ENCODE results near the gene TSPAN9. TPM values are rescaled to one million over a fixed set of nuclear protein-coding genes. Genes with fewer than 3 reads are reported as not detected.

The TSPAN9 gene
- total RNA-seq, 2 donors from 2014 or later: 41.9 to 50.0 TPM

DNA sequence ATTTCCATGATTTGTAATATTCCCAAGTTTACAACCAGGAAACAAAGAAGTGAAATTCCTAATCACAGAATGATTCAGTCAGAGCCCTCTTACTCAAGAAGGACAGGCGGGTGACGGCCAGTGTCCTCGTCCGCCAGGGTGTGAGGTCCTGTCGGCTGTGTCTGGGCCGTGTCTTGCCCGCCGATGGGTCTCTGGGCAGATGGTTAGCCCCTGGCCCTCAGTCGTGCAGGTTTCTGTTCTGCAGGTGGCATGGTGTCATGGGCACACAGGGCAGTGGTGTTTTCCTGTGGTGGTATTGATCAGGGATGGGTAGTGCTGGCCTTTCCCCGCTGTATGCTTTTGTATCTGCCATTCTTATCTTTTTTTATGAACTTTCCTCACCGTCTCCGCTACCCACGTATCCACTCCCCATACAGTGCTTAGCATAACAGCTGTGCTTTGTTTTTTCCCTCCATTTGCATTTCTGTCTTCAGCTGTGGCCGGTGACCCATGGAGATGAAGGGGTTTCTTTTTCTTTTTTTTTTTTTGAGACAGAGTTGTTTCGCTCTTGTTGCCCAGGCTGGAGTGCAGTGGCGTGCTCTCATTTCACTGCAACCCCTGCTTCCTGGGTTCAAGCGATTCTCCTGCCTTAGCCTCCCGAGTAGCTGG is 100.7 kb downstream of the TSPAN9 start:
- DNase-seq (ENCODE audit: low spot score): no peak
- no peak overlapping the region for H3K27ac ChIP-seq
- H3K4me3 ChIP-seq: no peak overlapping the region
- no peaks in the 10 kb centered on the region for H3K9me3 ChIP-seq
- no peaks in the 10 kb centered on the region for H3K27me3 ChIP-seq (replicated peaks; ENCODE audit: insufficient read depth)
- 89% methylated on average over 18 of the region's 18 CpGs for WGBS
- no peaks in the 10 kb centered on the region for H3K4me1 ChIP-seq (replicated peaks)
- intact Hi-C loops (cut with DNase I): no loop called here
- H3K36me3 ChIP-seq: no peaks in the 10 kb centered on the region
- TF ChIP-seq CTCF (IDR thresholded peaks at IDR 0.05) (no peak), POLR2A (IDR thresholded peaks at IDR 0.05) (no peak), POLR2AphosphoS5 (IDR thresholded peaks at IDR 0.05) (no peak)

DNA sequence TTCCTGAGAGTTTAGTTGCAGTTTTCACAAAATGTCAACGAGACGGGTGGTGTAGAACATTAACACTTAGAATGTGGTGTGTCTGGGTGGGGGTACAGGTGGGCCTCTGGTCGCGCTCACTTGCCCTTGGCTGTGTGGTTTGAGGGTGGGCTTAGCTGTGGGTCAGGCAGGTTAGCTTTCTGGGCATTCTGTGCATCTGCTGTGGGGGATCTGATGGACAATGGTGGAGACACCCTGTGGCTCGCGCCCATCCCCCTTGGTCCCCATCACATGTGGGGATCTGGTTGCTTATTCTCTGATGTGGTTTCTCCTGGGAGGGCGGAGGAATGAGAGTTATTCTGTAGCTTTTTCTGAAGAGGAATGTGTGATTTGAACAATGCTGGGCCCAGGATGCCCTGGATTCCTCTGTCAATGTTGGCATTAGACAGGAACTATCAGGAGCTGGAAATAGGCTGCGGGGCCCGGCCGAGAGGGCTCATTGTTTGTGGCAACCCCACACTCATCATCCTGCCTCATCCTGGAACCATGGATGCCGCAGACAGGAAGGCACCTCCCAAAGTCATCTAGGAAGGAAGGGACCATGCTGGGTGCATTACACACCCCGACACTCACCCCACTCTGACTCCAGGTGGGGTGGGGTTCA is 101.6 kb downstream of the TSPAN9 start:
- H3K36me3 ChIP-seq: no peaks in the 10 kb centered on the region
- no peak for DNase-seq (ENCODE audit: low spot score)
- no peaks in the 10 kb centered on the region for H3K4me1 ChIP-seq (replicated peaks)
- H3K27ac ChIP-seq: no peak overlapping the region
- TF ChIP-seq POLR2A (IDR thresholded peaks at IDR 0.05) (no peak), CTCF (IDR thresholded peaks at IDR 0.05) (no peak)
- H3K9me3 ChIP-seq: no peaks in the 10 kb centered on the region
- intact Hi-C loops (cut with DNase I): no loop called here
- WGBS: 95% methylated on average over 12 of the region's 12 CpGs
- H3K4me3 ChIP-seq: no peak overlapping the region
- no peaks in the 10 kb centered on the region for H3K27me3 ChIP-seq (replicated peaks; ENCODE audit: insufficient read depth)

- Histone ChIP-seq H3K9me3 (no peaks in the 10 kb centered on the region), H3K36me3 (no peaks in the 10 kb centered on the region), H3K27me3 (replicated peaks; ENCODE audit: insufficient read depth) (no peaks in the 10 kb centered on the region), H3K4me1 (replicated peaks) (no peaks in the 10 kb centered on the region), H3K4me3 (no peak overlapping the region), H3K27ac (no peak overlapping the region)
- WGBS: 87% methylated on average over 12 of the region's 12 CpGs
- DNase-seq (ENCODE audit: low spot score): no peak
- no peak for TF ChIP-seq POLR2A (IDR thresholded peaks at IDR 0.05)
- no peak for TF ChIP-seq POLR2AphosphoS5 (IDR thresholded peaks at IDR 0.05)
- TF ChIP-seq CTCF (IDR thresholded peaks at IDR 0.05): no peak
- intact Hi-C loops (cut with DNase I): no loop called here
Observed at GRCh38 chr12:3179731-3180130, 102.6 kb downstream of the TSPAN9 start.

- H3K36me3 ChIP-seq: no peaks in the 10 kb centered on the region
- H3K4me3 ChIP-seq: no peak overlapping the region
- H3K9me3 ChIP-seq: no peaks in the 10 kb centered on the region
- TF ChIP-seq POLR2A (IDR thresholded peaks at IDR 0.05): no peak
- no peak for TF ChIP-seq POLR2AphosphoS5 (IDR thresholded peaks at IDR 0.05)
- no peak for TF ChIP-seq CTCF (IDR thresholded peaks at IDR 0.05)
- DNase-seq (ENCODE audit: low spot score): no peak
- no peak overlapping the region for H3K27ac ChIP-seq
- no peaks in the 10 kb centered on the region for H3K4me1 ChIP-seq (replicated peaks)
- no peaks in the 10 kb centered on the region for H3K27me3 ChIP-seq (replicated peaks; ENCODE audit: insufficient read depth)
- intact Hi-C loops (cut with DNase I): no loop called here
- 77% methylated on average over 5 of the region's 5 CpGs for WGBS
Observed at GRCh38 chr12:3182426-3182825, 105.2 kb downstream of the TSPAN9 start.

GRCh38 chr12:3184485-3184884 is 107.3 kb downstream of the TSPAN9 start:
- no peak overlapping the region for H3K4me3 ChIP-seq
- H3K27me3 ChIP-seq (replicated peaks; ENCODE audit: insufficient read depth): no peaks in the 10 kb centered on the region
- 86% methylated on average over 12 of the region's 12 CpGs for WGBS
- no peaks in the 10 kb centered on the region for H3K4me1 ChIP-seq (replicated peaks)
- intact Hi-C loops (cut with DNase I): no loop called here
- no peak for DNase-seq (ENCODE audit: low spot score)
- no peak for TF ChIP-seq POLR2AphosphoS5 (IDR thresholded peaks at IDR 0.05)
- TF ChIP-seq CTCF (IDR thresholded peaks at IDR 0.05): no peak
- TF ChIP-seq POLR2A (IDR thresholded peaks at IDR 0.05): no peak
- H3K9me3 ChIP-seq: no peaks in the 10 kb centered on the region
- no peaks in the 10 kb centered on the region for H3K36me3 ChIP-seq
- H3K27ac ChIP-seq: no peak overlapping the region
